Measurements from ENCODE around the gene CASP10. TPM values are rescaled to one million over a fixed set of nuclear protein-coding genes. Genes with fewer than 3 reads are reported as not detected.

Gene CASP10
- total and polyA plus RNA-seq, 2 of the 13 experiments (the other 11 are each of a cell fraction or from before 2014, with no cell fraction given): 22.2 to 23.8 TPM

GRCh38 chr2:201216918-201217317 is 34.0 kb downstream of the CASP10 start (continued):
- TF ChIP-seq ATF1 (CRISPR knock-in tag; IDR thresholded peaks at IDR 0.05): no peak
- TF ChIP-seq FOXO4 (CRISPR knock-in tag; conservative IDR thresholded peaks at IDR 0.05): no peak
- TF ChIP-seq ATF4 (CRISPR knock-in tag; IDR thresholded peaks at IDR 0.05): no peak
- no peak for TF ChIP-seq IRX3 (CRISPR knock-in tag; IDR thresholded peaks at IDR 0.05; ENCODE audit: borderline replicate concordance, low read depth)

GRCh38 chr2:201218780-201219179 is 35.8 kb downstream of the CASP10 start:
- intact Hi-C loops (cut with micrococcal nuclease; ENCODE audit: unreplicated experiment): no loop called here
- FAIRE-seq (no peak), DNase-seq (ENCODE audit: low spot score) (no peak)

More at GRCh38 chr2:201218780-201219179, 35.8 kb downstream of the CASP10 start:
- H3K4me1 ChIP-seq (ENCODE audit: insufficient read depth, low read length): peaks cover 22% of the 10 kb centered on the region
- no peaks in the 10 kb centered on the region for H3K79me2 ChIP-seq (ENCODE audit: insufficient read depth, low read length)
- no peak overlapping the region for H2AFZ ChIP-seq (ENCODE audit: low read length)
- BruUV-seq (replicated peaks): no TSS peak
- H3K27me3 ChIP-seq (ENCODE audit: control insufficient read depth in 1 of 2, insufficient read depth in 2 of 2, low read length in 2 of 2): no peaks in the 10 kb centered on the region
- in situ Hi-C loops (cut with HindIII; ENCODE audit: extremely low pct_ligation_motif_present, low pct_unique_long_range_greater_than_20kb): no loop called here
- no peaks in the 10 kb centered on the region for H3K9me3 ChIP-seq (ENCODE audit: low read length)
- no peak for TF ChIP-seq MAFK (conservative IDR thresholded peaks at IDR 0.05 in 1 of 2, IDR thresholded peaks at IDR 0.05 in 1 of 2; ENCODE audit: low read length in 2 of 2)
- TF ChIP-seq ZNF335 (CRISPR knock-in tag; IDR thresholded peaks at IDR 0.05): no peak
- H3K27ac ChIP-seq (ENCODE audit: extremely low read length, insufficient read depth, low read length): no peak overlapping the region
- peaks cover 12 to 37% of the 10 kb centered on the region in 2 experiments for H3K36me3 ChIP-seq (replicated peaks in 1 of 2; ENCODE audit: control insufficient read depth in 1 of 2, insufficient read depth in 2 of 2, low read length in 2 of 2)
- H4K20me1 ChIP-seq (ENCODE audit: insufficient read depth, low read length): no peaks in the 10 kb centered on the region
- 97% methylated on average over 6 of the region's 6 CpGs for WGBS (ENCODE audit: low lambda C conversion rate)
- ChIA-PET POLR2A (interaction anchor here (1.6 to 2.8 kb wide), 2 partner anchors 14 to 15 kb away, joined by 3 to 11 read pairs; no protein-coding TSS in a partner anchor), CTCF (ENCODE audit: low intra/inter-chr PET ratio, low total read pairs) (no interaction called here)
- H3K4me3 ChIP-seq (replicated peaks in 1 of 3; ENCODE audit: insufficient read depth in 1 of 3, low read depth in 2 of 3, low read length in 3 of 3): no peak overlapping the region
- H3K4me2 ChIP-seq (ENCODE audit: low read depth, low read length): no peak overlapping the region
- ATAC-seq: no peak
- H3K9ac ChIP-seq (ENCODE audit: insufficient read depth, low read depth, low read length): no peak overlapping the region

Data from HepG2 (cell line).